Embryonic facial prominence (tissue), 1 donor: Measurements from ENCODE around the gene TMEM255B.

Experiments used
- DNase-seq: peaks from one replicate; pipeline ENCODE4 v3.0.0-alpha.2; 2016; ENCODE audit errors: extremely low spot score

TMEM255B gene

DNA sequence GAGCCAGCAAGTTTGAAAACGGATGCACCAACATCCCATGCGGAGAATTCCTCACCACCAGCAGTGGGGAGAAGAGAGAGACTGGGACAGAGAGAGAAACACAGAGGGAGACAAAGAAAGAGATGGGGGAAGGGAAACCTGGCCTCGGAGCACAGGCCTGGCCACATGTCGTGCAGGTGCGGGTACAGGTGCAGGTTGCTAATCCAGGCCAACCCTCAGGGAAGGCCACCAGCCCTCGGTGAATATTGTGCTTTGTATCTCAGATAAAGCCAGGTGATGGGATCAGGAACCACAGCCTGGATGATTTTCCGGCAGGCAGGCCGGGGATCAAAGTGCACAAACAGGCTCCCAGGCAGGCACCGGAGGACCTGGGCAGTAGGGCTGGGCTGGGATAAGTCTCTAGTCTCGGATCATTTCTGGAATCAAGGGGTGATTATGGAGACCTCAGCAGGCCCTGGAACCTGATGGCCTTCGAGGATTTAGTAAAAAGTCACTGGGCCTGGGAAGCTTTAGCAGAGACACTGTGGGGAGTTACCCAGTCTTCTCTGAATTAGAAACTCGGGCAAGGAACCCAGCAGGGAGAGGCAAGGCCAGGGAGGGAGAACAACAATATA is 101.1 kb downstream of the TMEM255B start:
- DNase-seq, result no peak

DNA sequence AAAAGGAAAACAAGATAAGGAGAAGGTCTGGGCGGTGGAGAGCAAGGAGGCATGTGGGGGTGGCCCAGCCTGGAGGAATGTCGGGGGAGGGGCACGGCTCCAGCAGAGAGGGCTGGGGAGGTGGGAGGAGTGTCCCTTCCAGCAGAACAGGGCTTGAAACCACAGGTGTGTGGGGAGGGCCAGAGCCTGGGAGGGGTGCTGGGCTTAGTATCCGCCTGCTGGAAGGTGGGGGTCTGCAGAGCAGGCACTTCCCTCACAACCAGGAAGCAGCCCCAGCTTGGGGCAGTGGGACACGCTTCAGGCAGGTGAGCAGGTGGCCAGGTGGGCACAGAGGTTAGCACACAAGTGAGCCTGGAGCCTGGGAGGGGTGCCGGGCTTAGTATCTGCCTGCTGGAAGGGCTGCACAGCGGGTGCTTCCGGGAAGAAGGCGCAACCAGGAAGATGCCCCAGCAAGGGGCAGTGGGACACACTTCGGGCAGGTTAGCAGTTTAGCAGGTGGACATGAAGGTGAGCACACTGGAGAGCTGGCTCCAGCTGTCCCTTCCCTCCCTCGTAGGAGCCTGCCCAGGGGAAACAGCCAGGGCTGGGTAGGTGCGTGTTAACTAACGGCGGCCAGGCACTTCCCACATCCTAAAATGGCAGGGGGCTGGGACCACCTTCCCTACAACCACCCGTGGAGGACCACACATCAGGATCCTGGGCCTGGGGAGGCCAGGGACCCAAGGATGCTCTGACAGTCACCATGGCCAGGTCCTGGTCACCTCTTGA is 101.8 kb downstream of the TMEM255B start:
- no peak for DNase-seq

DNA sequence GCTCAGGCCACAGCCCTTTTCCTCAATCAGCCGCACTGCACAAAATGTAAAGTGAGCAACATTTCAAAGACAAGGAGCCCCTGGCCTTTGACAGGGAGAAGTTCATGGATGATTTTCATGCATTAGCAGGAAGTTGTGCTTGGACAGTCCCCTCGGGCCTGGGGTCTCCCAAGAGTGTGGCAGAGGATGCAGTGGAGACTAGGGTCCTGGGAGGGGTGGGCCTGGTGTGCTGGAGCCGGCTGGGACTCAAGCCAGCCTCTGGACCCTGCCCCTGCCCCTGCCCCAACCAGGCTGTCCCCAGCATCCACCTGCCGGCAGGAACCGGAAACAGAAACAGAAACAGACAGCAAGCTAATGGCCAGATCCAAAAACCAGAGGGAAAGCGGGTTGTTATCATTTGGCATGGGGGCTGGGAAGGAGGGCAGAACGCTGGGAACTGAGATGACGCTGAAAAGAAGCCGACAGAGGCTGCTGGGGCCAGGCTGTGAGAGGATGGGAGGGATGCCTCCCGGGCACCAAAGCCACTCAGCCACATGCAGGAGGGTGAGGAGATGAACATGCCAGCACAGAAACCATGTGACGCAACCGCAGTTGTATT is 102.5 kb downstream of the TMEM255B start:
- no peak for DNase-seq

DNA sequence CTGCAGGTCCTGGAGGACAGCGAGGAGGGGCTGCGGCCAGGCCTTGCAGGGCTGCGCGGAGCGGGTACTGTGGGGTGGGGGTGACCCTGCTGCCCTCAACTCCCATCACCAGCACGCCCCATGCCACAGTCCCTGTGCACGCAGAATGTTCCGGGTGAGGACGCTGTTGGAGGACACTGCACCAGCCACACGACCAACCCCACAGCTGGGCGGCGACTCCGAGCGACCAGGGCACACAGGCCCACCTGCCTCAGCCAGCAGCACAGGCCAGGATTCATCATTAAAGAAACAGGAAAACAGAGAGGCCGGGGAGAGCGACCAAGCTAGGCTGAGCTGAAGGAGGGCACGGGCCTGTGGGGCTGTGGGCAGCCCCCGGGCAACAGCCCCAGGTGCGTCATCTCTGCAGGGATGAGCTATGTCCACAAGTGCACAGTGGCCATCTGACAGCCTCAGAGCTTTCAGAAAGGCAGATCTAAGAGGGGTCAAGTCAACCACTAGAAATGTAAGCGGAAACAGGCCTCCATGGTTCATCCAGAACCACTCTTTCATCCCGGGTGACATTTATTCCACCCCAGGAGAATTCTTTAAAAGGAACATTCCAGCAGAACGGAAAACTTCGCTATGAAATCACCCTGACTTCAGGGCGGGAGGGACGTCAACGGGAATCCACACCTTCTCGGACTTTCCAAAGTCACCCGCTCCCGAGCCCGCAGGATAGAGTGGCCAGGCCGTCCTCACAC is 103.3 kb downstream of the TMEM255B start:
- no peak for DNase-seq

DNA sequence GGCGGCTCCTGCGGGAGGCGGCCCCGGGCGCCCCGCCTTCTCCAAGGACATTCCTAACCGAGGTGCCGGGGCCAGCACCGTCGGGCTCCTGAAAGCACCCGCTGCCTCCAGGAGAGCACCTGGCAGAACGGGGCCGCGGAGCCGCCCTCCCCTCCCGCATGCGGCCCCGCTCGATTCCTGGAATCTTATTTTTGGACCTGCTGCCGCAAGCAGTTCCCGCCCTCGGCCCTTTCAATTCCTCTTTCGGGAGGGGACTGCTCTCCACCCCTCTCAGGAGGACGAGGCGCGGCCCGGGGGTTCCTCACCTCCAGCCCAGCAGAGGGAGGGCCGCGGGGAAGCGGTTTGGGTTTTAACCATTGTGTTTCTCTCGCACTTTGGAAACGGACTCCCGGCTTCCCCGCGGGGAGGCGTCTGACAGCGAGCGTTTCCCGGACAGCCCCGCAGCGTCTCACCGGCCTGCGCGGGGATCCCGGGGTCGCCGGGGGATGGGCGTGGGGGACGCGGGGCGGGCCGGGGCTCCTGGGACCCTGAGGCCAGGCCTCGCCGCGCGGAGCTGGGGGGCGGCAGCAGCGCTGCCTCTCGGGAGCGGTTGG is 104.0 kb downstream of the TMEM255B start:
- no peak for DNase-seq

DNA sequence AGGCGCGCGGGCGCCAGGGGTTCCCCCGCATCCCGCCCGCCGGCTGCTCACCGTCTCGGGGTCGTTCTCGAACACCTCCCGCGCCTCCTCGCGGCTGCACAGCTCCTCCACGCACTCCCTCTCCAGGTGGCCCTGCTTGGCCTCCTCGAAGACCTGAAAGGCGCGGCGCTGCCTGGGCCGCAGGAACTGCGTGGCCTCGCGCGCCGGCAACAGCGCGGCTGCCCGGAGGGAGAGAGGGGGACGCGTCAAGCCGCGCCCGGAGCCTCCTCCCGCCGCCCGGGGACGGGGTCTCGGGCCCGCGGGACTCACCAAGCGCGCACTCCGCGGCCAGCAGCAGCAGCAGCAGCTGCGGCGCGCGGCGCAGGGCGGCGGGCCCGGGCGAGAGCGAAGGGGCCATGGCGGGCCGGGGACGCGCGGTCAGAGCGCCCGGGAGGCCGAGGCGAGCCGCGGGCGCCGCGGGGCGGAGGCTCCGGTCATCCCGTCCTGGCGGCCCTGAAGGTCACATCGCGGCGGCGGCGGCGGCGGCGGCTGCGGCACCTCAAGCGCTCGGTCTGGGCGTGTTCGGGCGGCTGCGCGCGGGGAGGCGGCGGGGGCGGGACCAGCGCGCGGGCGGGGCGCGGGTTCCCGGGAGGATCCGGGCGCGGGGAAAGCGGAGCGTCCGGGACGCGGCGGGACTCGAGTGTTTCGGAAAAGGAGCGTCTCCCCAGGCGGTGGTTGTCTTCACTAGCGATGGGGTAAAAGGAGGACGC is 104.7 kb downstream of the TMEM255B start, which contains the start of gene GAS6:
TSS of gene GAS6 (minus strand) at position 553 of the 749 bp plus-strand sequence. CDS start at position 397, 156 bp downstream.
- DNase-seq, result no peak

DNA sequence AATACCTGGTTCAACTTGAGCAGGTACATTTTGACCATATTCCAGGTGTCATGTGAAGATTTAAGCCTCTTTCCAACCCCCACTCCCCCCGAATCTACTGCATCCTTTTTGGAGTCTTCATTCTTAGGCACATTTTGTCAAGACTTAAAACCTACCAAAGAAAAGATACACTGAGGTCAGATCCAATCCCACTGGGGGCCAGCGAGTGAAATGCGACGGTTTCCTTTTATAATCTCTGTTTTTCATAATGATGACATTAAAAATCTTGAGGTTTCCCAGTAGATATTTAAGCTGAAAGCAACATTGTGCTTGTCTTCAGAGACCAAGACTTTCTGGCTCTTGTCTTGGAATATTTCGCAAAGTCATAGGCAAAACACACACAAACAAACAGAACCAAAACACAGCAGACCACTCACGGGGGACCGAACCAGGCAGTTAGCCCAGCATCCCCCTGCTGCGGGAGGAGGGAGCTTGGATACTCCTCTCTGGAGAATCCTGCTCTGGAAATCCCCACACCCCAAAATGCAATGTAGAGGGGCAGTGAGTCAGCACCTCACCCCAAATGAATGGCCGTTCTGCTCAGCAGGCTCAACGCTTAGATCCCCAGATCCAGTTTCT is 105.4 kb downstream of the TMEM255B start:
- no peak for DNase-seq

DNA sequence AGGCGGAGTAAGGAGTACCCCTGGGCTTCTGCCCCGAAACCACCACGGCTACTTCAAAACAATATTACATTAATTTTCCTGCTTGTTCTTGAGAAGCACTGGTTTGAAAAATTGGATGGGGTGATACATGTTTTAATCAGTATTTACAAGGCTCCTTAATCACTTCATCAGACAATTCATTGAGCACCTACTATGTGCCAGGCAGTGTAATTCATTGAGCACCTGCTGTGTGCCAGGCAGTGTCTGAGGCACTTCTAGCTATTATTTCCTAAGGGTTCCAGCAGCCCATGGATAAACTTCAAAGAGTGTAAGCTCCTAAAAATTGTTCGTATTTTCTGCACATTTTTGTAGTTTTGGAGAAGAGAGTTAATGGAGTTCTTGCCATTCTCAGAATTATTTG is 106.4 kb downstream of the TMEM255B start:
- no peak for DNase-seq
